Mesenchymal stem cell (in vitro differentiated cells and primary cell): ENCODE measurements around the gene LLCFC1.

Source experiments
- DNase-seq: peaks from one replicate; pipeline ENCODE4 v3.0.0-alpha.2; 2013
- H2AFZ ChIP-seq: one replicate; pipeline ENCODE4 v1.6.1; 2013; ENCODE audit warnings: low read depth, mild to moderate bottlenecking, control low read depth, inconsistent platforms, low read length, moderate library complexity
- H2AK5ac ChIP-seq: 2 replicates; pipeline ENCODE4 v1.6.1; 2013; ENCODE audit warnings: low read length, moderate library complexity, mild to moderate bottlenecking, inconsistent platforms; ENCODE audit not compliant: severe bottlenecking
- H2BK120ac ChIP-seq: one replicate; pipeline ENCODE4 v1.6.1; 2013; ENCODE audit warnings: low read depth, mild to moderate bottlenecking, inconsistent platforms, low read length, moderate library complexity
- H2BK12ac ChIP-seq, 2 experiments: one replicate each; pipeline ENCODE4 v1.6.1; 2013; ENCODE audit warnings: inconsistent platforms in 2 of 2, low read length in 2 of 2, mild to moderate bottlenecking in 2 of 2, moderate library complexity in 2 of 2, control low read depth in 1 of 2
- H2BK15ac ChIP-seq: one replicate; pipeline ENCODE4 v1.6.1; 2013; ENCODE audit warnings: mild to moderate bottlenecking, low read depth, inconsistent platforms; ENCODE audit not compliant: poor library complexity, severe bottlenecking
- H2BK5ac ChIP-seq: 2 replicates; pipeline ENCODE4 v1.6.1; 2013; ENCODE audit warnings: low read depth, mild to moderate bottlenecking, low read length, control low read depth, inconsistent platforms; ENCODE audit not compliant: poor library complexity, severe bottlenecking
- H3K14ac ChIP-seq, 2 experiments: one replicate each; pipeline ENCODE4 v1.6.1; 2013; ENCODE audit warnings: inconsistent platforms in 2 of 2, low read length in 2 of 2, control low read depth in 1 of 2, mild to moderate bottlenecking in 1 of 2, moderate library complexity in 1 of 2
- H3K18ac ChIP-seq, 2 experiments: one replicate each; pipeline ENCODE4 v1.6.1; 2013; ENCODE audit warnings: inconsistent platforms in 2 of 2, low read length in 2 of 2, control low read depth in 1 of 2, low read depth in 1 of 2, mild to moderate bottlenecking in 1 of 2
- H3K23ac ChIP-seq, 2 experiments: one replicate each; pipeline ENCODE4 v1.6.1; 2013; ENCODE audit warnings: inconsistent platforms in 2 of 2, low read length in 2 of 2, mild to moderate bottlenecking in 2 of 2, moderate library complexity in 2 of 2, control low read depth in 1 of 2
- H3K27ac ChIP-seq: 2 replicates; pipeline ENCODE4 v1.5.1; 2013; ENCODE audit warnings: mild to moderate bottlenecking, moderate library complexity, low read length, control low read depth, inconsistent platforms; ENCODE audit not compliant: poor library complexity, severe bottlenecking
- H3K27me3 ChIP-seq, 2 experiments: 2 replicates each; pipeline versions ENCODE4 v1.6.1 to v1.7.0; 2013; ENCODE audit warnings: low read length in 2 of 2, mild to moderate bottlenecking in 2 of 2, moderate library complexity in 2 of 2, control low read depth in 1 of 2, inconsistent platforms in 1 of 2; ENCODE audit not compliant: control insufficient read depth in 1 of 2, insufficient read depth in 1 of 2
- H3K36me3 ChIP-seq, 2 experiments: 2 replicates each; pipeline versions ENCODE4 v1.6.1 to v1.7.0; 2013; ENCODE audit warnings: low read length in 2 of 2, control low read depth in 1 of 2, inconsistent platforms in 1 of 2, low read depth in 1 of 2, mild to moderate bottlenecking in 1 of 2; ENCODE audit not compliant: insufficient read depth in 2 of 2, control insufficient read depth in 1 of 2
- H3K4ac ChIP-seq, 2 experiments: one replicate each; pipeline ENCODE4 v1.6.1; 2013; ENCODE audit warnings: inconsistent platforms in 2 of 2, low read length in 2 of 2, mild to moderate bottlenecking in 2 of 2, moderate library complexity in 2 of 2, control low read depth in 1 of 2, low read depth in 1 of 2
- H3K4me1 ChIP-seq: 2 replicates; pipeline ENCODE4 v1.6.1; 2013; ENCODE audit warnings: low read depth, low read length, control low read depth; ENCODE audit not compliant: control insufficient read depth, insufficient read depth
- H3K4me2 ChIP-seq: 2 replicates; pipeline ENCODE4 v1.6.1; 2013; ENCODE audit warnings: low read length, mild to moderate bottlenecking, inconsistent platforms; ENCODE audit not compliant: poor library complexity, severe bottlenecking
- H3K4me3 ChIP-seq, 2 experiments: 2 replicates each; pipeline versions ENCODE4 v1.5.1 to v1.7.0; 2013; ENCODE audit warnings: low read length in 2 of 2, mild to moderate bottlenecking in 2 of 2, control low read depth in 1 of 2, low read depth in 1 of 2; ENCODE audit not compliant: insufficient read depth in 1 of 2
- H3K79me1 ChIP-seq: replicated peaks from 2 replicates; pipeline ENCODE4 v1.6.1; 2013; ENCODE audit warnings: mild to moderate bottlenecking, control low read depth, low read length, inconsistent platforms; ENCODE audit not compliant: poor library complexity, severe bottlenecking
- H3K9ac ChIP-seq: 2 replicates; pipeline ENCODE4 v1.7.0; 2013; ENCODE audit warnings: mild to moderate bottlenecking, low read length, moderate library complexity
- H3K9me3 ChIP-seq: 2 replicates; pipeline ENCODE4 v1.7.0; 2013; ENCODE audit warnings: mild to moderate bottlenecking, low read length; ENCODE audit not compliant: control insufficient read depth
- H4K8ac ChIP-seq: one replicate; pipeline ENCODE4 v1.6.1; 2013; ENCODE audit warnings: inconsistent platforms, mild to moderate bottlenecking, low read length, moderate library complexity
- H4K91ac ChIP-seq: one replicate; pipeline ENCODE4 v1.6.1; 2013; ENCODE audit warnings: mild to moderate bottlenecking, low read length, inconsistent platforms
- WGBS: methylation state at CpG from one replicate; pipeline ENCODE4 v1.1.7; 2013; ENCODE audit warnings: mixed read lengths; 5-methylcytosine and 5-hydroxymethylcytosine counted together

LLCFC1 gene

GRCh38 chr7:142913051-142913450 is 26.2 kb upstream of the LLCFC1 start:
- H4K91ac ChIP-seq, result no peak overlapping the region

DNA sequence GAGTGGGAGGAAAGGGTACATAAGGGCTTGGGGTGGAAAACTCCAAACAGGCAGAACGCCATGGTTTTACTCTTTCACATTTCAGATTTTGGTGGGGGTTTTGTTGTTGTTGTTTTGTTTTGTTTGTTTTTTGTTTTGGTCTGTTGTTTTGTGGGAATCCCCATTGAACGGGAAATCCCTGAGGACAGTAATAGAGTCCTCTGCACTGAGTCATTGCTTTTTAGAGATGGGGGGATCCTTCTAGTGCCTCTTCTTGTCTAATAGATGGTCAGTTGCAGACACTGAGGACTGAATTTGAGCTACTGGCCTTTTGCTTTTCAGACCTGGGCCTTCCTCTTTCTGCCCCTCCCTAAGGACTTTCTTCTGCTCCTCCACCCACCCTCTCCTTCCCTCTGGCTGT is 25.7 kb upstream of the LLCFC1 start:
- DNase-seq, result no peak
- H3K79me1 ChIP-seq, result no peaks in the 10 kb centered on the region
- H3K9ac ChIP-seq, result no peak overlapping the region
- no peaks in the 10 kb centered on the region for H3K9me3 ChIP-seq
- 57% methylated on average over 2 of the region's 2 CpGs for WGBS
- no peak overlapping the region for H3K4ac ChIP-seq
- H3K36me3 ChIP-seq, result no peaks in the 10 kb centered on the region
- H3K4me3 ChIP-seq, result no peak overlapping the region
- no peak overlapping the region for H2BK12ac ChIP-seq
- H2BK120ac ChIP-seq, result no peak overlapping the region
- no peak overlapping the region for H3K4me2 ChIP-seq
- H2AFZ ChIP-seq, result no peak overlapping the region
- no peak overlapping the region for H3K14ac ChIP-seq
- no peak overlapping the region for H2BK5ac ChIP-seq
- no peak overlapping the region for H2AK5ac ChIP-seq
- H3K23ac ChIP-seq, result no peak overlapping the region
- no peak overlapping the region for H2BK15ac ChIP-seq
- H3K18ac ChIP-seq, result no peak overlapping the region
- H4K8ac ChIP-seq, result no peak overlapping the region
- H3K27ac ChIP-seq, result no peak overlapping the region
- H4K91ac ChIP-seq, result no peak overlapping the region
- no peaks in the 10 kb centered on the region for H3K4me1 ChIP-seq
- peaks cover 0 to 18% of the 10 kb centered on the region in 2 experiments for H3K27me3 ChIP-seq

More at GRCh38 chr7:142913051-142913450, 26.2 kb upstream of the LLCFC1 start:
- Histone ChIP-seq H3K23ac (no peak overlapping the region), H3K14ac (no peak overlapping the region), H3K4ac (no peak overlapping the region), H2BK12ac (no peak overlapping the region), H2AFZ (no peak overlapping the region), H3K9me3 (no peaks in the 10 kb centered on the region), H3K4me1 (no peaks in the 10 kb centered on the region), H2BK15ac (no peak overlapping the region), H2BK120ac (no peak overlapping the region), H3K27ac (no peak overlapping the region), H2AK5ac (no peak overlapping the region), H3K9ac (no peak overlapping the region), H3K18ac (no peak overlapping the region), H3K36me3 (no peaks in the 10 kb centered on the region), H3K4me2 (no peak overlapping the region), H2BK5ac (no peak overlapping the region), H3K27me3 (peaks cover 0 to 12% of the 10 kb centered on the region in 2 experiments), H3K4me3 (no peak overlapping the region), H4K8ac (no peak overlapping the region), H3K79me1 (no peaks in the 10 kb centered on the region)
- DNase-seq, result no peak
- 37% methylated on average over 3 of the region's 3 CpGs for WGBS

DNA sequence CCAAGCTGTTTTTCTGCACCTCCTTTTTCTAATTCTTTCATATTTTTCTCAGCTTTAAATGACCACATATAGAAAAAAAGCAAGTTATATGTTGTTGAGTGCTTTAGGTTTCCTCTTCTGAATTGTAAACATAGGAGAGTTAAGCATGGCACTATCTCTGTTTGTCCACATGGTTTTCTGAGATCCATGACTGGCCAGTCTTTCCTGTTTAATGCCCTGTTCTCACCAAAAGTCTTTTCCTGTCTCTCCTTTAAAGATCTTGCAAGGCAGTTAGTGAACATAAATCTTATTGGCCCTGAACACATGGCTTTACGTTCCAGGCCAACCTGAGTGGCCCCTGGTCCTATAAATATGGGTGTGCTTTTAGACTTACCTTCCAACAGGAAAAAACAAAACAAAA is 25.2 kb upstream of the LLCFC1 start:
- Histone ChIP-seq H2BK5ac (no peak overlapping the region), H3K18ac (no peak overlapping the region), H3K27ac (no peak overlapping the region), H3K79me1 (no peaks in the 10 kb centered on the region), H3K27me3 (peaks cover 0 to 18% of the 10 kb centered on the region in 2 experiments), H2AFZ (no peak overlapping the region), H3K9ac (no peak overlapping the region), H4K8ac (no peak overlapping the region), H3K4me1 (no peaks in the 10 kb centered on the region), H4K91ac (no peak overlapping the region), H2BK120ac (no peak overlapping the region), H2BK15ac (no peak overlapping the region), H3K4ac (no peak overlapping the region), H3K14ac (no peak overlapping the region), H3K9me3 (no peaks in the 10 kb centered on the region), H2BK12ac (no peak overlapping the region), H3K4me2 (no peak overlapping the region), H3K23ac (no peak overlapping the region), H3K36me3 (no peaks in the 10 kb centered on the region), H3K4me3 (no peak overlapping the region), H2AK5ac (no peak overlapping the region)
- no peak for DNase-seq
- WGBS, result no CpG with 5 or more reads among the region's 1 CpG

GRCh38 chr7:142915315-142915714 is 24.0 kb upstream of the LLCFC1 start:
- H3K27ac ChIP-seq, result no peak overlapping the region
- no peak overlapping the region for H3K4ac ChIP-seq
- H3K18ac ChIP-seq, result no peak overlapping the region
- no peaks in the 10 kb centered on the region for H3K79me1 ChIP-seq
- H2BK5ac ChIP-seq, result no peak overlapping the region
- H3K4me2 ChIP-seq, result no peak overlapping the region
- peaks cover 0 to 18% of the 10 kb centered on the region in 2 experiments for H3K27me3 ChIP-seq
- no peak overlapping the region for H3K9ac ChIP-seq
- H3K36me3 ChIP-seq, result no peaks in the 10 kb centered on the region
- no peaks in the 10 kb centered on the region for H3K9me3 ChIP-seq
- H3K23ac ChIP-seq, result no peak overlapping the region
- no peak overlapping the region for H2BK12ac ChIP-seq
- no peak overlapping the region for H2AK5ac ChIP-seq
- 79% methylated on average over 6 of the region's 8 CpGs for WGBS
- DNase-seq, result no peak
- no peak overlapping the region for H3K4me3 ChIP-seq
- no peak overlapping the region for H2AFZ ChIP-seq
- H2BK120ac ChIP-seq, result no peak overlapping the region
- no peak overlapping the region for H2BK15ac ChIP-seq
- H4K91ac ChIP-seq, result no peak overlapping the region
- no peak overlapping the region for H4K8ac ChIP-seq
- no peaks in the 10 kb centered on the region for H3K4me1 ChIP-seq
- H3K14ac ChIP-seq, result no peak overlapping the region
